ENCODE measurements around the gene SMPD2. TPM values are rescaled to one million over a fixed set of nuclear protein-coding genes. Genes with fewer than 3 reads are reported as not detected.

Gene SMPD2
- polyA plus RNA-seq (2012; ENCODE audit: low read depth, missing spikeins): 7.4 TPM

GRCh38 chr6:109440331-109441068 lies at the start of gene SMPD2, which contains the start of gene PPIL6:
SMPD2 (plus strand) TSS chr6:109440724; CDS start chr6:109441122, 398 bp downstream.
PPIL6 (minus strand) TSS chr6:109440628; CDS start chr6:109440590, 38 bp downstream.
- TF ChIP-seq PAX5 (IDR thresholded peaks at IDR 0.05; ENCODE audit: insufficient read depth, low read length, severe bottlenecking): peak; percentile 3
- TF ChIP-seq POLR2A (IDR thresholded peaks at IDR 0.05; ENCODE audit: low read depth, low read length): no peak
- 0 out of 2 replicates have a peak, but pooled peaks have one; percentile 13 for TF ChIP-seq TAF1 (IDR thresholded peaks at IDR 0.05; ENCODE audit: low read depth, low read length)
- peak; percentile 72 for TF ChIP-seq SPI1 (IDR thresholded peaks at IDR 0.05; ENCODE audit: low read depth, low read length)
- no peak for TF ChIP-seq POU2F2 (IDR thresholded peaks at IDR 0.05; ENCODE audit: low read depth, low read length)
- FAIRE-seq: peak; percentile 93
- DNase-seq (ENCODE audit: insufficient read length, low spot score): peak; percentile 93

GRCh38 chr6:109393157-109393885 lies 47.2 kb upstream of the SMPD2 start:
- DNase-seq (ENCODE audit: insufficient read length, low spot score) (no peak), FAIRE-seq (no peak)
- TF ChIP-seq POLR2AphosphoS5 (IDR thresholded peaks at IDR 0.05; ENCODE audit: low read depth, low read length) (no peak), TAF1 (IDR thresholded peaks at IDR 0.05; ENCODE audit: low read depth, low read length) (no peak), SPI1 (IDR thresholded peaks at IDR 0.05; ENCODE audit: low read depth, low read length) (no peak), POU2F2 (IDR thresholded peaks at IDR 0.05; ENCODE audit: low read depth, low read length) (no peak), POLR2A (IDR thresholded peaks at IDR 0.05; ENCODE audit: low read depth, low read length) (no peak), PAX5 (IDR thresholded peaks at IDR 0.05; ENCODE audit: insufficient read depth, low read length, severe bottlenecking) (no peak)

GRCh38 chr6:109393886-109394281 lies 46.6 kb upstream of the SMPD2 start:
- no peak for DNase-seq (ENCODE audit: insufficient read length, low spot score)
- no peak for FAIRE-seq

GRCh38 chr6:109396046-109396718 lies 44.3 kb upstream of the SMPD2 start:
- TF ChIP-seq POLR2A (IDR thresholded peaks at IDR 0.05; ENCODE audit: low read depth, low read length) (no peak), POLR2AphosphoS5 (IDR thresholded peaks at IDR 0.05; ENCODE audit: low read depth, low read length) (no peak), TAF1 (IDR thresholded peaks at IDR 0.05; ENCODE audit: low read depth, low read length) (no peak), SPI1 (IDR thresholded peaks at IDR 0.05; ENCODE audit: low read depth, low read length) (no peak), POU2F2 (IDR thresholded peaks at IDR 0.05; ENCODE audit: low read depth, low read length) (no peak), PAX5 (IDR thresholded peaks at IDR 0.05; ENCODE audit: insufficient read depth, low read length, severe bottlenecking) (no peak)
- FAIRE-seq: no peak
- no peak for DNase-seq (ENCODE audit: insufficient read length, low spot score)

More at GRCh38 chr6:109393886-109394281, 46.6 kb upstream of the SMPD2 start:
- TF ChIP-seq POLR2A (IDR thresholded peaks at IDR 0.05; ENCODE audit: low read depth, low read length) (no peak), POU2F2 (IDR thresholded peaks at IDR 0.05; ENCODE audit: low read depth, low read length) (no peak), TAF1 (IDR thresholded peaks at IDR 0.05; ENCODE audit: low read depth, low read length) (no peak), PAX5 (IDR thresholded peaks at IDR 0.05; ENCODE audit: insufficient read depth, low read length, severe bottlenecking) (no peak), SPI1 (IDR thresholded peaks at IDR 0.05; ENCODE audit: low read depth, low read length) (no peak), POLR2AphosphoS5 (IDR thresholded peaks at IDR 0.05; ENCODE audit: low read depth, low read length) (no peak)

- FAIRE-seq: no peak
- DNase-seq (ENCODE audit: insufficient read length, low spot score): no peak
Observed at GRCh38 chr6:109397020-109397419, 43.5 kb upstream of the SMPD2 start.

GRCh38 chr6:109406196-109406595 lies 34.3 kb upstream of the SMPD2 start:
- FAIRE-seq (no peak), DNase-seq (ENCODE audit: insufficient read length, low spot score) (no peak)
- TF ChIP-seq SPI1 (IDR thresholded peaks at IDR 0.05; ENCODE audit: low read depth, low read length) (no peak), POLR2AphosphoS5 (IDR thresholded peaks at IDR 0.05; ENCODE audit: low read depth, low read length) (no peak), POLR2A (IDR thresholded peaks at IDR 0.05; ENCODE audit: low read depth, low read length) (no peak), PAX5 (IDR thresholded peaks at IDR 0.05; ENCODE audit: insufficient read depth, low read length, severe bottlenecking) (no peak), POU2F2 (IDR thresholded peaks at IDR 0.05; ENCODE audit: low read depth, low read length) (no peak), TAF1 (IDR thresholded peaks at IDR 0.05; ENCODE audit: low read depth, low read length) (no peak)

More at GRCh38 chr6:109397020-109397419, 43.5 kb upstream of the SMPD2 start:
- TF ChIP-seq SPI1 (IDR thresholded peaks at IDR 0.05; ENCODE audit: low read depth, low read length): no peak
- no peak for TF ChIP-seq POLR2AphosphoS5 (IDR thresholded peaks at IDR 0.05; ENCODE audit: low read depth, low read length)
- no peak for TF ChIP-seq POU2F2 (IDR thresholded peaks at IDR 0.05; ENCODE audit: low read depth, low read length)
- no peak for TF ChIP-seq TAF1 (IDR thresholded peaks at IDR 0.05; ENCODE audit: low read depth, low read length)
- TF ChIP-seq POLR2A (IDR thresholded peaks at IDR 0.05; ENCODE audit: low read depth, low read length): no peak

GRCh38 chr6:109411034-109411433 lies 29.5 kb upstream of the SMPD2 start:
- FAIRE-seq: no peak
- TF ChIP-seq SPI1 (IDR thresholded peaks at IDR 0.05; ENCODE audit: low read depth, low read length): no peak
- TF ChIP-seq TAF1 (IDR thresholded peaks at IDR 0.05; ENCODE audit: low read depth, low read length): no peak
- TF ChIP-seq POLR2A (IDR thresholded peaks at IDR 0.05; ENCODE audit: low read depth, low read length): no peak
- TF ChIP-seq POLR2AphosphoS5 (IDR thresholded peaks at IDR 0.05; ENCODE audit: low read depth, low read length): no peak
- TF ChIP-seq POU2F2 (IDR thresholded peaks at IDR 0.05; ENCODE audit: low read depth, low read length): no peak
- TF ChIP-seq PAX5 (IDR thresholded peaks at IDR 0.05; ENCODE audit: insufficient read depth, low read length, severe bottlenecking): no peak
- DNase-seq (ENCODE audit: insufficient read length, low spot score): no peak

GRCh38 chr6:109417646-109418045 lies 22.9 kb upstream of the SMPD2 start:
- no peak for TF ChIP-seq POLR2A (IDR thresholded peaks at IDR 0.05; ENCODE audit: low read depth, low read length)
- TF ChIP-seq POU2F2 (IDR thresholded peaks at IDR 0.05; ENCODE audit: low read depth, low read length): no peak
- TF ChIP-seq TAF1 (IDR thresholded peaks at IDR 0.05; ENCODE audit: low read depth, low read length): no peak
- no peak for TF ChIP-seq POLR2AphosphoS5 (IDR thresholded peaks at IDR 0.05; ENCODE audit: low read depth, low read length)
- no peak for TF ChIP-seq SPI1 (IDR thresholded peaks at IDR 0.05; ENCODE audit: low read depth, low read length)
- TF ChIP-seq PAX5 (IDR thresholded peaks at IDR 0.05; ENCODE audit: insufficient read depth, low read length, severe bottlenecking): no peak
- no peak for FAIRE-seq
- DNase-seq (ENCODE audit: insufficient read length, low spot score): no peak

Measured in GM12891 (cell line).